ENCODE measurements around the gene LIPC.

- no peak for TF ChIP-seq FOXO4 (CRISPR knock-in tag; IDR thresholded peaks at IDR 0.05)
- TF ChIP-seq EP300 (IDR thresholded peaks at IDR 0.05; ENCODE audit: low read length): no peak
- no peak for TF ChIP-seq CREM (IDR thresholded peaks at IDR 0.05; ENCODE audit: low read depth)
- no peak for TF ChIP-seq CBX3 (IDR thresholded peaks at IDR 0.05; ENCODE audit: borderline replicate concordance in 1 of 2, low read length in 2 of 2)
- TF ChIP-seq CEBPZ (IDR thresholded peaks at IDR 0.05; ENCODE audit: borderline replicate concordance, low read depth, low read length): no peak
- no peak for TF ChIP-seq MNT (conservative IDR thresholded peaks at IDR 0.05)
- no peak for TF ChIP-seq MEF2A (IDR thresholded peaks at IDR 0.05; ENCODE audit: control insufficient read depth, low read depth, low read length)
- no peak for TF ChIP-seq ZNF398 (CRISPR knock-in tag; IDR thresholded peaks at IDR 0.05)
- TF ChIP-seq RBM34 (IDR thresholded peaks at IDR 0.05; ENCODE audit: borderline replicate concordance, insufficient read depth, low read length): no peak
- TF ChIP-seq AFF4 (CRISPR knock-in tag; IDR thresholded peaks at IDR 0.05): no peak
- no peak for TF ChIP-seq CTCF (IDR thresholded peaks at IDR 0.05 in 2 of 3, conservative IDR thresholded peaks at IDR 0.05 in 1 of 3; ENCODE audit: insufficient read depth in 2 of 3, low read depth in 1 of 3, low read length in 3 of 3)
Observed at GRCh38 chr15:58392611-58393161, 39.1 kb upstream of the LIPC start.
